ENCODE data around the gene IMPG2.

GRCh38 chr3:101351829-101352228 lies 31.5 kb upstream of the IMPG2 start:
- no peak for TF ChIP-seq CTCF (conservative IDR thresholded peaks at IDR 0.05; ENCODE audit: low read depth, low read length)
- no peak for TF ChIP-seq EZH2 (IDR thresholded peaks at IDR 0.05; ENCODE audit: borderline replicate concordance, low read depth, low read length, poor library complexity, severe bottlenecking)

All from A673 (cell line).